H1 (cell line): ENCODE data around the gene TRIM21. TPM values are rescaled to one million over a fixed set of nuclear protein-coding genes. Genes with fewer than 3 reads are reported as not detected.

ENCODE experiments used
- polyA plus RNA-seq, 7 experiments: library from polyadenylated mRNA; depleted of rRNA in 3 of 7; stranded (reverse) in 5 of 7; unstranded in 2 of 7; fragments of >200 nt in 5 of 7; fragments of 200-250 nt in 2 of 7; gene quantifications; 1 replicate in 5 of 7; 2 replicates in 1 of 7; 4 replicates in 1 of 7; pipeline versions ENCODE4 v1.2.1 to v1.2.3, GENCODE V29; 2011 to 2013; ENCODE audit warnings: missing spikeins in 2 of 7, mixed read lengths in 2 of 7
- total RNA-seq: library from RNA; stranded (reverse); fragmentation: NEBNext Ultra II Directional; extraction: Animal tissue kit (Norgen Biotek cat#: 25700); gene quantifications from 2 replicates; pipeline ENCODE4 v1.2.1, GENCODE V29; 2021

The TRIM21 gene
- total and polyA plus RNA-seq, 2 of the 8 experiments (the other 6 are each of a cell fraction or from before 2014, with no cell fraction given): 15.6 to 16.7 TPM

Other genes with a start within 250 kb of the TRIM21 start
- not detected in 2 replicates for gene OR52B4, start 25.3 kb downstream of the TRIM21 start, total RNA-seq
- 0.11 TPM in 1 of 2 replicates, not detected in the other for gene OR52B4, start 25.3 kb downstream of the TRIM21 start, polyA plus RNA-seq (2011; rRNA removed)
- gene OR52K2, start 55.6 kb upstream of the TRIM21 start, total RNA-seq: not detected in 2 replicates
- gene OR52K2, start 55.6 kb upstream of the TRIM21 start, polyA plus RNA-seq (2011; rRNA removed): not detected in 2 replicates
- gene OR52K1, start 88.9 kb upstream of the TRIM21 start, total RNA-seq: not detected in 2 replicates
- gene OR52K1, start 88.9 kb upstream of the TRIM21 start, polyA plus RNA-seq (2011; rRNA removed): 0.05 TPM in 1 of 2 replicates, not detected in the other
- gene OR52M1, start 151.5 kb upstream of the TRIM21 start, total RNA-seq: not detected in 2 replicates
- not detected in 2 replicates for gene OR52M1, start 151.5 kb upstream of the TRIM21 start, polyA plus RNA-seq (2011; rRNA removed)
- not detected in 2 replicates for gene OR52I2, start 188.0 kb upstream of the TRIM21 start, total RNA-seq
- not detected in 2 replicates for gene OR52I2, start 188.0 kb upstream of the TRIM21 start, polyA plus RNA-seq (2011; rRNA removed)
- gene OR52I1, start 200.3 kb upstream of the TRIM21 start, total RNA-seq: not detected in 2 replicates
- not detected in 2 replicates for gene OR52I1, start 200.3 kb upstream of the TRIM21 start, polyA plus RNA-seq (2011; rRNA removed)
- gene TRIM68, start 214.5 kb upstream of the TRIM21 start, total RNA-seq: 5.7 and 6.2 TPM in 2 replicates
- gene TRIM68, start 214.5 kb upstream of the TRIM21 start, polyA plus RNA-seq (2011; rRNA removed): 3.4 and 3.8 TPM in 2 replicates
- not detected in 2 replicates for gene OR51D1, start 243.8 kb upstream of the TRIM21 start, total RNA-seq
- not detected in 2 replicates for gene OR51D1, start 243.8 kb upstream of the TRIM21 start, polyA plus RNA-seq (2011; rRNA removed)